GM19455 (cell line): ENCODE results near the gene RNF144B.
"Not testable (repeated sequence)": the region's sequence is repeated elsewhere in the genome, so short reads cannot be mapped to it uniquely, and the experiment has no call there.

ENCODE experiments used
- ATAC-seq: cut with Tn5 transposase; IDR thresholded peaks from one replicate; pipeline ENCODE4 v1.9.1; 2021; ENCODE audit not compliant: unreplicated experiment

RNF144B gene

DNA sequence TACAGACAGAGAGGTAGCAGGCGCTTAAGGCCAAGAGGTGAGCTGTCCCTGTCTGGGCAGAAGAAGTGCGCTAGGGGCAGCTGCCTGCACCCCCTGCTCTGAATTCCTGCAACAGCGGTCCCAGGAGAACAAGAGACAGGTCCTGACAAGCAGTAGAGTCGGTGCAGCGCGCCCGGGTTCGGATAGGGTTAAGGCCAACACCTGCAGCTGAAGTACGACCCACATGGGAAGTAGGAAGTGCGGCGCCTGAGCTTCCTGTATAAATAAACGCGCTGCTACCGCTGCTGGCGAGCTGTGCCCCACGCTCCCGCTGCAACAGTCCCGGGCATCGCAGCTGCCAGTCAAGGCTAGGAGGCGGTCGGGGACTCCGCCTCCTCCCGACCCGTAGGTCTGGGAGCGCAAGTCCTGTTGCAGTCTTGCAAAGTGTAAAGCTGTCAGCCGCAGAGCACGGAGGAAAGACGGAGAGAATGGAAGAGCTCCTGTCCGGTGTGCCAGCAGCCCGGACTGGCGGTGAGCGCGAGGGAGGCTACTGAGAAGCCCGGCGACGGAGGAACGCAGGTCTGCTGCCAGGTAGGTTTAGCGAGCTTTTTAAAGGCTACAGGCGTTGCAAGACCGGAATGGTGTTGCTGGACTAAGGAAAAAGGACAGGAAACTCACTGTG lies at the start of gene RNF144B:
TSS of gene RNF144B (plus strand) at position 290 of the 661 bp plus-strand sequence. CDS start 12,185 bp downstream, outside the sequence.
- ATAC-seq = peak; percentile 76

DNA sequence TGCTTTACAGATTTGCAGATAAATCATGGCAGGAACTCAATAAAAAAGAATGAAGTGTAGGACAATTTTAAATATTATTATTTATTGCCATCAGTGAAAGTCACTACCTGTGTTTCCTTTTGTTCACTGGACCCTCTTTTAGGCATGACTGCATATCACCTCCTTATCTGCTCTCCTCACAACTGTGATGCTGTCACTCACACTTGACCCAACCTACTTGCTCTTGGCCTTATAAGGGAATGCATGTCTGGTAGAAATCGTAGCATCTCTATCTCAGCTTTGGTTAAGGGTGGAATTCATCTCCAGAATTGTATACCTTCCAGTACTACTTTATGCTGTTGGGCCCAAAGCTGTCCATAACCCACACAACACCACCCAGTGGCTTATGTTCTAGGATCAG lies 47.6 kb upstream of the RNF144B start:
- ATAC-seq = no peak

DNA sequence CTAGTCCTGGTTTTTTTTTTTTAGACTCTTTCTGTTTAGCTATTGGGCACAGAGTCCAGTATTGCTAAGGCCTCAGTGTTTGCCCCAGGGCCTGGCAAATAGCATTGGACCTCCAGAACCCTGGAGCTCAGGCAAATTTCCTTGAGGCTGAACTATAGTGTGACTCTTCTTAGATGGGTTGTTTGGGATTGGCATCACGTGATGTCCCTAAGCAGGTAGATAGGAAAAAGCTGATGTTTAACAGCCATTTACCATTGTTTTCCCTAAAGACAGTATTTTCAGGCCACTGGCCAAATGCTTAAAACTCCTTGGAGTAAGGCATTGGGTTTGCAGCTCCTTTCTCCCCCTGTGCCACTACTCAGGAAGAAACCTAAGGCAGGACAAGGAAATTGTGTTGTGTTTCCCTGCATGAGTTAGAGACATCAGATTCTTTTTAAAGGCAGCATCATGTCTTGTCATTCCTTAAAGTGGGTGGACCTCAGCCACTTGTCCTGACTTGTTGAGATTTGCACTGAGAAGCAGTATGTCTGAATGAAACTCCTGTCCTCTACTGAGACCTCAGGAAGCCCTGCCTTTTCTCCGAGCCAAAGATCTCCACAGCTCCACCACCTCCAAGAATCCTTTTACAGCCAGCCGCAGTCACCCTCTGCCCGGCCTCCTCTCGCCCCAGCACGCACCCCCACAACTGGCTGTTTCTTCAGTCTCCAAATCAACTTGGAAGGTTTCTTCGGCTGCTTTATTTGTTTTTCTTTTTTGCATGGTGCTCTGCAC lies 46.2 kb upstream of the RNF144B start:
- no peak for ATAC-seq

DNA sequence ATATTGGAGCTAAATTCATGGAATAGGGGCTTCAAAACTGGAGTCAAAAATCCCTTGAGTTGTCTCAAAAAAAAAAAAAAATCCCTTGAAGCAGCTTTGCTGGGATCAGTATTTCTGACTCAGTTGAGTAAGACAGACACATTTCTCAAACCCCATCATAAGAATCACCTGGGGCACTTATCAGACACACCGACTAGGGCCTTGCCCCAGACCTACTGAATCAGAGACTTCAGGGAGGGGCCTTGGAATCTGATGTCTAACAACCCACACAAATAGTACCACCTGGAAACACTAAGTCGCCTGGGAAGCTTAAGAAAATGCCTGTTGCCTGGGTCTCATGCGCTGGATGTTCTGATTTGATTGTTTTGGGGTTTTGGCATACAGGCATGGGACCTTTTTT lies 44.9 kb upstream of the RNF144B start:
- ATAC-seq = no peak

DNA sequence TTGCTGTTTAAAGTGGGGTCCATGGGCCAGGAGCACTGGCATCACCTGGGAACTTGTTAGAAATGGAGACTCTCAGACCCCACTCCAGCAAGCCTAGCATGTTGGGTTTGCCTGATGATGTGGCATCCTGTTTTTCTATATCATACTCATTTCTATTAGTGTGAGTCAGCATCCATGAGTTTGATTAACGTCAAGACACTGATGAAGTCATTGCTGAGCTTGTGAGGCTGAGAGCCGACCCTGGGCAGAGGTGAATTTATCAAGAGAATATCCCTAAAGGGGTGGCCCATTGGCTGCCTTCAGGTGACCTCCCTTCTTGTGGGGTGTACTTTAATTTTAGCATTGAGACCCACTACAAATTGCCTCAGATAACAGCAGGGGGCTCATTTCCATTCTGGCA lies 43.4 kb upstream of the RNF144B start:
- ATAC-seq = no peak

DNA sequence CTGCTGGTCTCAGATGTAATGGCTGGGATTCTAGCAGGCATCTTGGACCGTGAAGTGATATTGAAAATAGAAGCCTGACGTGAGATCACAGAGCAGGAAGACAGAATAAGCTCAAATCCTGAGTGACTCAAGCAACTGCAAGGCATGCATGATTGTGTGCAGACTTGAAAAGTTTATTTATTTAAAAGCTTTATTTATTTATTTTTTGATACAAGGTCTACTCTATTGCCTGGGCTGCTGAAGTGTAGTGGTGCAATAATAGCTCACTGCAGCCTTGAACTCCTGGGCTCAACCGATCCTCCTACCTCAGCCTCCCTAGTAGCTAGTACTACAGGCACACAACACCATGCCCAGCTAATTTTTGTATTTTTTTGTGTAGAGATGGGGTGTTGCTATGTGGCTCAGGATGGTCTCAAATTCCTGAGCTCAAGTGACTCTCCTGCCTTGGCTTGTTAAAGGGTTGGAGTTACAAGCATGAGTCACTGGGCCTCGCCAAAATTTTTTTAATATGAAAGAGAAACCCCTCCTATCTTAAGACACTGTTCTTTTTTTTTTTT lies 40.1 kb upstream of the RNF144B start:
- no peak for ATAC-seq

DNA sequence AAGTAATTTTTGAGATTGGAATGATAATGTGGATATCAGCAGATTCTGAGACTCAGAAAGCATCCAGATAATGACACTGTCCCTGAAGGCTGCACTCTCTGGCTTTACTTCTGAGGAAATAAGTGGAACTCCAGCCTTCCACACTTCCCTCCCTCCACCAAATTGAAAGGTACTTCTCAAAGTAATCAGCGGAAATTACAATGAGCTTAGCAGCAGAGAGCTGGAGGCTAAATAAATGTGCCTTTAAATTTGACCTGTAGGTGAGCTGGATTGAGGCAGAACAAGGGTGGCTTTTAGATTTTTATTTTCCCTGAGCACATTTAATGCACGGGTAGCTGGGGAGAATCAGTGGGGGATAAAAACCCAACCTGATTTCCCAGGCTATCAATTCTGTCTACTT lies 39.3 kb upstream of the RNF144B start:
- ATAC-seq = no peak

DNA sequence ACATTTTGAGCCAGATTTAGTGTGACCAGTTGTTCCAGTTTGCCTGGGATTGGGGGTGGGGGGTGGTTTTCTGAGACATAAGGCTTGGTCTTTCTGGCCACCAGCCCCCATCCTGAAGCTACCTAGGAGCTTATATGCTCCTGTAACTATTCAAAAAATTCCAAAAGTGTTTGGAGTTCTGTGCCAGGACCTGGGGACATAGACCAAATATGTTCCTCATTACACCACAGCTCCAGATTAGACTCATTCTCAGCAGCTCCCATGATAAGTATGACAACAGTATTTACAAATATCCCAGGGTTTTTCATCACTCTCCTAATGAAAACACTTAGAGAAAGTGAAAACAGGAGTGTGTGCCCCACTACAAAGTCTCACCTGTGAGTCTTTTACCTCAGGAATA lies 37.8 kb upstream of the RNF144B start:
- no peak for ATAC-seq

DNA sequence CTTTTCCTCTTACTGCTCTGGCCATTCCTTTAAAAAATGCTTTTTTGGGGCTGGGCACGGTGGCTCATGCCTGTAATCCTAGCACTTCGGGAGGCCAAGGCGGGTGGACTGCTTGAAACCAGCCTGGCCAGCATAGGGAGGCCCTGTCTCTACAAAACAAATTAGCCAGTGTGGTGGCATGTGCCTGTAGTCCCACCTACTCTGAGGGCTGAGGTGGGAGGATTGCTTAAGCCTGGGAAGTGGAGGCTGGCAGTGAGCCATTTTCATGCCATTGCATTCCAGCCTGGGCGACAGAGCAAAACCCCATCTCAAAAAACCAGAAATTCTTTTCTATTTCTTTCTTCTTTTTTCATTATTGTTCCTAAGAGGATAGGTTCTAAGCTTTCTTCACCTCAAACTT lies 36.9 kb upstream of the RNF144B start:
- no peak for ATAC-seq

DNA sequence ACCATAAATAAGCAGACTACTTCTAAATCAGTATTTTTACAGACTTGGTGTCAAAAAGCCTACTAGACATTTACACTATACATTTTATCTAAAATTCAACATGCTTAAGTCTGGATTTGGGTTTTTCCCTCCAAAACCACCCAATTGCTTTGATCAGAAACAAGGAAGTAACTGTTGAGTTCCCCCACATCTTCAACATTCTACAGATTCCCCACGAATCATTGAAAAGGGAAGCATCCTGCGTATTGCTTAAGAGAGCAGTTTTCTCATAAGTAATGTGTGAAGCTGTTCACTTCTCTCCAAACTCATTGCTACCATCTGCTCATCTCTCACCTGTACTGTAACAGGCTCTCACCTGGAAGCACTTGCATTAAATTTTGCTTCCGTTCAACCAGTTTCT lies 36.4 kb upstream of the RNF144B start:
- no peak for ATAC-seq

DNA sequence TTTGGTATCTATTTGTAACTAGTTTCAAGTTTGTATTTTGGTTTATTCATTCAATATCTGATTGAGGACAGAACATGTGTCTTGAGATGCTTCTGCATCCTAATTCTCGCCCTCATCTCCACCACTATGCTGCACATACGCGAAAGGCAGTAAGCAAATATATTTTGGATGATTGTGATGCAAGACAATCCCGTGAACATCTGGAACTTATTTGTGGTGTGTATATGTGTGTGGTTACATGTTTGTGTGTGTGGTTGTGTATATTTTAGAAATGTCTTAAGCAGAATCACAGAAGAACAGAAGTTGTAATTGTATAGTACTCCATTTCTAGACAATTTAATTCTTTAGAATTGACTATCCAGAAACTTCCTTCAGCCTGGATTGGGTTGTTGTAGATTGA lies 35.1 kb upstream of the RNF144B start:
- no peak for ATAC-seq

DNA sequence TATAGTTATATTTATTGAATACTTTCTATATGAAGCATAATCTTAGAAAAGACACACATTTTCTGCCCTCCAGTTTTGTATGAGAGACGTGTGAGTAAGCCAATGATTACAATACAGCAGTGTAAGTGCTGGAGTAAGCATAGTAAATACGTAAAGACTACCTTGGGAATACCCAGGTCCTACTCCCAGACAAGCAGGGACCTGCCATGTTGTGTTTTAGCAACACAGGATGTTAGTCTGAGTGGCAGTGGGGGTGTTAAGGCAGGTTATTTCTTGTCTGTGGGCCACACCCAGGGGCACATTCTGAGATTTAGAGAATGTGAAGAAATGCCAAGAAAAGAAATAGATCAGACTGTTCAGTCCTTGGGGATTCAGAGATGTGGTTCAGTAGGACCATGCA lies 34.3 kb upstream of the RNF144B start:
- ATAC-seq = no peak

DNA sequence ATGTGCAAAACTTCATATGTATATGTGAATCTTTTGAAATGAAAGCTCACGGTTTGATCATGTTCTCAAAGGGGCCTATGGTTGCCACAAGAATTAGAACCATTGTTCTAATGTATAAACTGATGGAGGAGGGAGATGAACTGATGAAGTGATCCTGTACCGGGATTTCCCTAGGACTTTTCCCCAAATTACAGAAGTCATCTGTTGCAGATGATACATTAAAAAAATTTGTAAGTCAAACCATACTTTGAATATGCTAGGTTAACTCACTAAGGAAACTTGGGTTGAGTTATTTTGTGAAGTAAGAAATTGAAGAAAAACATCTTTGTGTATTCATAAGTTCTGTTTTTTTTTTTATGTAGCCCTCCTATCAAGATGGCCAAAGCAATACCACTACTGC lies 33.9 kb upstream of the RNF144B start:
- no peak for ATAC-seq

DNA sequence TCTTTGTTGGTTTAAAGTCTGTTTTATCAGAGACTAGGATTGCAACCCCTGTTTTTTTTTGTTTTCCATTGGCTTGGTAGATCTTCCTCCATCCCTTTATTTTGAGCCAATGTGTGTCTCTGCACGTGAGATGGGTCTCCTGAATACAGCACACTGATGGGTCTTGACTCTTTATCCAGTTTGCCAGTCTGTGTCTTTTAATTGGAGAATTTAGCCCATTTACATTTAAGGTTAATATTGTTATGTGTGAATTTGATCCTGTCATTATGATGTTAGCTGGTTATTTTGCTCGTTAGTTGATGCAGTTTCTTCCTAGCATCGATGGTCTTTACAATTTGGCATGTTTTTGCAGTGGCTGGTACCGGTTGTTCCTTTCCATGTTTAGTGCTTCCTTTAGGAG lies 29.6 kb upstream of the RNF144B start:
- not testable (repeated sequence) for ATAC-seq

DNA sequence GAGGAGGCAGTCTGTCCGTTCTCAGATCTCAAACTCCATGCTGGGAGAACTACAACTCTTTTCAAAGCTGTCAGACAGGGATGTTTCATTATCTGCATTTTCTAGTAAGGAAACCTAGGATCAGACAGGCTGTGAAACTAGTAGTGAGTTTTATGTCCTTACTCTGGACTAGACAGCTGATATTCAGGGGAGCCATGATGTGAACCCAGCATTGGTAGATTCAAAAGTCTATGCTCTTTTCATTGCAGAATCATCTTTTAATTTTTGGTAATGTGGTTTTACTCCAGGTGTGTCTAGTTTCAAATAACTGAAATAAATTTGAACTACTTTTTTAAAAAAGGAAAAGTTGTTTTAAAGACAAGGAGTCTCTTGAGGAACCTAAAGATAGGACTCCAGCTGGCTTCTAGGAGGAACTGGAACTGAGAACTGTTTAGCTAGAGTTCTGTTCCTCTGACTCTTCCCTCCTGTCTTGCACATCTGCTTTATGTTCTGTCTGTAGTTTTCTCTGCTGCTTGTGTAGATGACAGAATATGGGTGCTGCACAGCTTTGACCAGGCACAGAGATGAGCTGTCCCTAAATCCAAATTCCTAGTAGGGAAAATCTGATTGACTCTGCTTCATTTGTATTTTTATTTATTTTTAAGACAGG lies 27.8 kb upstream of the RNF144B start:
- peak; percentile 95 for ATAC-seq

DNA sequence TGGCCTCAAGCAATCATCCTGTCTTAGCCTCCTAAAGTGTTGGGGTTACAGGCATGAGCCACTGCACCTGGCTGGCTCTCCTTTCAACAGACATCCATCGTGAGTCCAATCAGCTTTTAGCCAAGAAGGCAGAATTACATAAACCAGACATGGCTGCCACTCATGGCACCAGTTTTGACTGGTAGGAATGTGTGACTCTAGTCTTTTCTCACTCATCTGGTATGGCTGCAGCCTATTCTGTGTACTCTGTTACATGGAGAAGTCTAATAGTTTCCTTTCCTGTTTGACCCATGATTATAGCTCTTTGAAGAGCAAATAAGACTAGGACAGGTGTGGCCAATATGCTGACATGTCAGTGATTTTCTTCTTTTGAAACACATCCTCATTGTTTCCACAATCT lies 27.0 kb upstream of the RNF144B start:
- ATAC-seq = no peak

DNA sequence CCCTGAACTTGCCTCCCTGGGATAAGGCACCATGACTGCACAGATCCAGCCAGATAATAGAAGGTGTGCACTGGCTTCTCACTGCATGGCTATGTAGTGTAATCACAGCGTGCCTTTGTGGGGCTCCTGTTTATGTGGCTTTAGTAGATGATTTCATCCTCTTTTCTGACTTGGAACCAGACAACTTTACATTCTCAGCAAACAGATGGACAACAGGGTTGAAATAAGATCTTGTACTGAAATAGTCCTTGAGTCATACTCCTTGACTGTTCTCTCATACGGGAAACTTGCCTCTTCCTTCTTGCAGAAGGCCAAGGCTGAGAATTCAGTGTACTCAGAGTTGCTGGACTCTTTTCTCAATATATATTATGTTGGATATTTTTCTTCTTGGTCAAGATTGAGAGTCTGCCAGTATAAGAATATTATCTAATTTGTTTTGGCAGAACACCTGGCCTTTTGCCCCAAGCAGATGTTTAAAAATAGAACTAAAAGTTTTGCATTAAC lies 25.0 kb upstream of the RNF144B start:
- ATAC-seq = no peak

DNA sequence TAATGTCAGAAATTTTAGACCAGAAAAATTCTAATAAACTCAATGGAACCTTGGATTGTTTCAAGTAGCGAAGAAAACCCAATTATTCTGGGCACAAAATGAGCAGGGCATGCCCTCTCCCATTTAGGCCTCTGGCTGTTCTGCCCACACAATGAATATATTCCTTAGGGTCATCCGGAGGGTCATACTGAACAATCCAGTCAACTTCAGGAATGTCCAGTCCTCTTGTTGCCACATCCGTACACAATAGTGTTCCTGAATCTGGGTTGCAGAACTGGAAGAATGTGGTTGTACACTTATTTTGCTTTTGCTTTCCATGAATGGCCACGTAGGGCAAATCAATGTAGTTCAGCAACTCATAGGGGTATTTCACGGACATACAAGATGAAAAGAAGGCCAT lies 23.4 kb upstream of the RNF144B start:
- ATAC-seq = no peak

DNA sequence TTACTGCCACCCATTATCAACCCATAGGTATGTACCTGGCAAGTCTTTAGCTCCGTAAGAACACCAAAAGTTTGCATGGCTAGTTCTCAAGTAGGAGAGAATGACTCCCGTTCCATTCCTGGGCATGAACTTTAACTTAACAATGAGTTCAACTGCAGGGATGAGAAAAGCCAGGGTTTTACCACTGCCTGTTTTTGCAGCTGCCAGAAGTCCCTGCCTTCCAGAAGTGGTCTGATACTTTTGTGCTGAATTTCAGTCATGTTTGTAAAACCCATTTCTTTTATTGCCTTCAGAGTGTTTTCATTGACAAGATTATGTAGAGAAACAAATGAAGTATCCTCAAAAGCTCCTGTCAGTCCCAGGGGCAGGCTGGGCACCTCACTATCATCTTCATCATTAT lies 22.6 kb upstream of the RNF144B start:
- ATAC-seq = not testable (repeated sequence)

DNA sequence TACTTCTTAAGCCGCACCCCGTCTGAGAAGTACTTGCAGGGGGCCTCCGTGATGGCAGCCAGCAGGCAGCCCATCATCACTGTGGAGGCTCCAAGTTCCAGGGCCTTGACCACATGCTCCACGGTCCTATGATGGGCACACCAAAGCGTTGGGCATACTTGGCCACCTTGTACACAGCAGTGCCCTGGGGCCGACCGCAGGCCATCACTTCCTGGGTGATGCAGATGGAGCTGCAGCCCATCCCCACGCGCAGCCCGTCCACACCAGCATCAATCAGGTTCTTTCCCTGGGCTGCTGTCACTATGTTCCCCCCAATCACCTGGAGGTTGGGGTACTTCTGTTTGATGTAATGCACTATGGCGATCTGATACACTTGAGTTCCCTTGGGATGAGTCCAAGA lies 19.8 kb upstream of the RNF144B start:
- no peak for ATAC-seq

DNA sequence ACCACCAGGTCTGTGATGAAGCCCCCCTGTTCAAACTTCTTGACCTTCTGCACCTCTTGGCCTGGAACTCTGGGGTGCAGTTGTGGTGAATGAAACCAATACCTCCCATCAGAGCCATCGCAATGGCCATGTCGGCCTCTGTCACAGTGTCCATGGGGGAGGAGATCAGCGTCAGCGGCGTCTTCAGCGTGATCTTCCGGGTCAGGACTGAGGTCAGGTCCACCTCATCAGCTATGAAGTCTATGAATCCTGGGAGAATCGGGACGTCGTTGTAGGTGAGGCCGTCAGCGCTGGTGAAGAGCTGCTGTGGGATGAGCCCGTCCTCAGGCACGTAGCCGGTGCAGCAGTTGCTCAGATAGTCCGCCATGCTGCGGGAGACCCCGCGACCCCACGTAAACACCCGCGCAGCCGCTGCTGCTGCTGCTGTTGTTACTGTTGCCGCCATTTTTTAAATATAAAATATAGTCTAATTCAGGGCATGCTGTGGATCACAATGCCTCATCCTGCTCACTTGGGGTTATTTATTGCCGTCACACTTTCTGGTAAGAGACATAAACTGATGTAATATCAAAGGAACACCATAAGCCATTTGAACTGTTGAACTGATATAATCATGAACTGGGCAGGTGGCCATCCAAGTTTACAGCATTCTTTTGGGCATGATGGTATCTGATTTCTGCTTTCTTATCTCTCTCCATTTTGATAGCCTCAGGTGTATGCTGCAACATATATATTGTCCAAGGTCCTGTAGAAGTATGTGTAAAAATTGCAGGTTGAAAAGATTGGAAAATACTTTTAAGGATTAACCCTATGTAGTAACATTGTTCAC lies 18.7 kb upstream of the RNF144B start:
- ATAC-seq = no peak
